Psoas muscle (tissue), 8 donors: ENCODE measurements around the gene GUCA2A. TPM values are rescaled to one million over a fixed set of nuclear protein-coding genes. Genes with fewer than 3 reads are reported as not detected.

Experiments
- ATAC-seq, 4 donors: fragments of 200-7000 bp; cut with Tn5 transposase; one replicate each; pipeline ENCODE4 v1.9.1; 2020; ENCODE audit warnings: moderate library complexity in 3 of 4, mild to moderate bottlenecking in 2 of 4
- DNase-seq, 2 donors: peaks; one replicate each; pipeline ENCODE4 v3.0.0-alpha.2; 2020
- H3K27ac ChIP-seq: fragments of 200-600 bp; one replicate; pipeline ENCODE4 v1.8.0; 2022
- H3K27me3 ChIP-seq, 3 donors: fragments of 200-600 bp in 1 of 3; one replicate each; pipeline versions ENCODE4 v1.6.1 to v1.8.0; 2013 to 2022; ENCODE audit warnings: low read length in 2 of 3, mild to moderate bottlenecking in 2 of 3, moderate library complexity in 1 of 3; ENCODE audit not compliant: insufficient read depth in 3 of 3
- H3K36me3 ChIP-seq, 2 donors: fragments of 200-600 bp in 1 of 2; one replicate each; pipeline versions ENCODE4 v1.6.1 to v1.8.0; 2013 to 2022; ENCODE audit warnings: low read depth in 1 of 2, mild to moderate bottlenecking in 1 of 2, moderate library complexity in 1 of 2; ENCODE audit not compliant: insufficient read depth in 1 of 2
- H3K4me1 ChIP-seq: fragments of 200-600 bp; one replicate; pipeline ENCODE4 v1.8.0; 2022
- H3K4me3 ChIP-seq: fragments of 200-600 bp; one replicate; pipeline ENCODE4 v1.8.0; 2022; ENCODE audit warnings: mild to moderate bottlenecking
- H3K9me3 ChIP-seq: fragments of 200-600 bp; one replicate; pipeline ENCODE4 v1.8.0; 2022
- WGBS, 3 donors: extraction: QIAGEN DNeasy Blood & Tissue Kit; methylation state at CpG; one replicate each; pipeline versions ENCODE4 v1.1.6 to v1.1.7; 2013; 5-methylcytosine and 5-hydroxymethylcytosine counted together
- intact Hi-C, 2 donors: fragments of 100-400 bp; cut with DNase I; formaldehyde crosslinking; loops; one replicate each; pipeline versions ENCODE4 v1.11.0 to v1.14.2; 2022
- polyA plus RNA-seq, 3 donors: library from polyadenylated mRNA; stranded (reverse); fragments of 200-250 nt; gene quantifications; one replicate each; pipeline ENCODE4 v1.2.3, GENCODE V29; 2013
- total RNA-seq, 4 donors: library from RNA; stranded (reverse); fragmentation: NEBNext Ultra II Directional in 2 of 4; extraction: Animal tissue kit (Norgen Biotek cat#: 25700) in 2 of 4; gene quantifications; one replicate each; pipeline versions ENCODE4 v1.2.1 to v1.2.4, GENCODE V29; 2021 to 2023
- TF ChIP-seq, protein P1 (sequence below): fragments of 200-600 bp; IDR thresholded peaks from one replicate; pipeline ENCODE4 v1.8.0; 2022; ENCODE audit warnings: antibody characterized with exemption
- donor health status: healthy with polysubstance abuse.
- donor health status: DM: no; HTN: no; CAD: no; lungs with moderate emphysema.
- donor health status: Bipolar disorder and iron deficiency.
- donor health status: healthy.
- donor health status: DM: yes; HTN: yes; CAD: no.
- donor health status: DM: no; HTN: no; CAD: no.
- donor health status: DM: no; HTN: no; CAD: no.
- donor health status: DM: yes; HTN: yes; CAD: no.

The GUCA2A gene
- total and polyA plus RNA-seq, 7 donors: 0.44 TPM; not detected in 6

- Histone ChIP-seq H3K27me3 (peaks cover 0 to 4% (median 2%) of the 10 kb centered on the region in 3 donors), H3K4me1 (no peaks in the 10 kb centered on the region), H3K36me3 (no peaks in the 10 kb centered on the region), H3K27ac (no peak overlapping the region), H3K9me3 (no peaks in the 10 kb centered on the region), H3K4me3 (no peak overlapping the region)
- 58 to 74% (median 62%) methylated on average over 3 of the region's 3 CpGs for WGBS, 3 donors
- DNase-seq (no peak), ATAC-seq (no peak)
- TF ChIP-seq, protein P1, sequence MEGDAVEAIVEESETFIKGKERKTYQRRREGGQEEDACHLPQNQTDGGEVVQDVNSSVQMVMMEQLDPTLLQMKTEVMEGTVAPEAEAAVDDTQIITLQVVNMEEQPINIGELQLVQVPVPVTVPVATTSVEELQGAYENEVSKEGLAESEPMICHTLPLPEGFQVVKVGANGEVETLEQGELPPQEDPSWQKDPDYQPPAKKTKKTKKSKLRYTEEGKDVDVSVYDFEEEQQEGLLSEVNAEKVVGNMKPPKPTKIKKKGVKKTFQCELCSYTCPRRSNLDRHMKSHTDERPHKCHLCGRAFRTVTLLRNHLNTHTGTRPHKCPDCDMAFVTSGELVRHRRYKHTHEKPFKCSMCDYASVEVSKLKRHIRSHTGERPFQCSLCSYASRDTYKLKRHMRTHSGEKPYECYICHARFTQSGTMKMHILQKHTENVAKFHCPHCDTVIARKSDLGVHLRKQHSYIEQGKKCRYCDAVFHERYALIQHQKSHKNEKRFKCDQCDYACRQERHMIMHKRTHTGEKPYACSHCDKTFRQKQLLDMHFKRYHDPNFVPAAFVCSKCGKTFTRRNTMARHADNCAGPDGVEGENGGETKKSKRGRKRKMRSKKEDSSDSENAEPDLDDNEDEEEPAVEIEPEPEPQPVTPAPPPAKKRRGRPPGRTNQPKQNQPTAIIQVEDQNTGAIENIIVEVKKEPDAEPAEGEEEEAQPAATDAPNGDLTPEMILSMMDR: no peak
- intact Hi-C loops: no loop called here
These were observed 35.6 kb downstream of the GUCA2A start for GRCh38 chr1:42128964-42129363.

- DNase-seq (no peak), ATAC-seq (no peak)
- no peak overlapping the region for H3K4me3 ChIP-seq
- H3K27me3 ChIP-seq: peaks cover 0 to 4% (median 2%) of the 10 kb centered on the region in 3 donors
- 52 to 57% (median 52%) methylated on average over 2 of the region's 2 CpGs for WGBS, 3 donors
- TF ChIP-seq, protein P1: no peak
- no peaks in the 10 kb centered on the region for H3K4me1 ChIP-seq
- intact Hi-C loops: no loop called here
- H3K9me3 ChIP-seq: no peaks in the 10 kb centered on the region
- no peaks in the 10 kb centered on the region for H3K36me3 ChIP-seq
- H3K27ac ChIP-seq: no peak overlapping the region
These were observed 36.0 kb downstream of the GUCA2A start for GRCh38 chr1:42128499-42128898.

GRCh38 chr1:42127767-42128166 is 36.8 kb downstream of the GUCA2A start:
- intact Hi-C loops: no loop called here
- no peak for ATAC-seq

GRCh38 chr1:42125552-42125951 is 39.0 kb downstream of the GUCA2A start:
- TF ChIP-seq, protein P1: no peak
- Histone ChIP-seq H3K4me3 (no peak overlapping the region), H3K27me3 (peaks cover 0 to 4% (median under 1%) of the 10 kb centered on the region in 3 donors), H3K4me1 (no peaks in the 10 kb centered on the region), H3K36me3 (no peaks in the 10 kb centered on the region), H3K9me3 (no peaks in the 10 kb centered on the region), H3K27ac (no peak overlapping the region)
- WGBS, 3 donors: 47 to 94% (median 91%) methylated on average over 1 of the region's 1 CpG
- DNase-seq (no peak), ATAC-seq (no peak)
- intact Hi-C loops: no loop called here

More at GRCh38 chr1:42127767-42128166, 36.8 kb downstream of the GUCA2A start:
- TF ChIP-seq, protein P1: no peak
- no peak for DNase-seq
- H3K27ac ChIP-seq: no peak overlapping the region
- WGBS, 3 donors: 80 to 88% (median 81%) methylated on average over 6 of the region's 6 CpGs
- no peaks in the 10 kb centered on the region for H3K36me3 ChIP-seq
- H3K27me3 ChIP-seq: peaks cover 0 to 4% (median 2%) of the 10 kb centered on the region in 3 donors
- no peaks in the 10 kb centered on the region for H3K9me3 ChIP-seq
- no peak overlapping the region for H3K4me3 ChIP-seq
- H3K4me1 ChIP-seq: no peaks in the 10 kb centered on the region

GRCh38 chr1:42122408-42122807 is 42.1 kb downstream of the GUCA2A start:
- TF ChIP-seq, protein P1: no peak
- intact Hi-C loops: no loop called here
- no peak for ATAC-seq
- Histone ChIP-seq H3K36me3 (no peaks in the 10 kb centered on the region), H3K4me3 (no peak overlapping the region), H3K9me3 (no peaks in the 10 kb centered on the region), H3K27ac (no peak overlapping the region), H3K27me3 (no peaks in the 10 kb centered on the region), H3K4me1 (no peaks in the 10 kb centered on the region)
- DNase-seq: no peak
- 93 to 96% (median 95%) methylated on average over 3 of the region's 3 CpGs for WGBS, 3 donors
